ENCODE data around the gene RESP18. TPM values are rescaled to one million over a fixed set of nuclear protein-coding genes. Genes with fewer than 3 reads are reported as not detected.

RESP18 gene
- total and polyA plus RNA-seq, 9 donors, result not detected

DNA sequence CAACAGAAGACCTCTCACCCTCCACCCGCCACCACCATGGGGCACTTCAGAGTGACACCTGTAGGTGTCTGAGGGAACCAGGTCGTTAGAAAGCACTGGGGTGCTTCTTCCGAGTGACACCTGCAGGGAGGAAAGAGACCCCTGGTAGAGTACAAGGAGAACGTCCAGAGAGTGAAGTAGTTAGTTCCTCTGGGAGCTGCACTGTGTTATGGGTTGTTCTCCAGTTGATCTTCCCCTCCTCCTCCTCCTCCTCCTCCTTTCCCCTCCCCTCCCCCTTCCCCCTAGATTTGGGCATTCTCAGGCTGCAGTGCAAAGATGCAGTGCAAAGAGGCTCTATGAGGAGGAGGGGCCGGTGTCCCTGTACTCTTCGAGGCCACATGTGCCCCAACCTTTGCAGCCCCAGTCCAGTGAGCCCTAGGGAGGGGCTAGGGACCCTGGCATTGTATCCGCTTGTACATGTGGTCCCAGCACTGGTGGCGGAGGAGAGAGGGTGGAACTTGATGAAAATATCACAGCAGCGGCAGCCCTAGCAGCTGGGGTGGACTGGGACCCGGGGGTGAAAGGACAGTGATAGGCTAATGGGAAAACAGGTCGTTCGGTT is 52.5 kb downstream of the RESP18 start:
- Histone ChIP-seq H3K4me1 (ENCODE audit: insufficient read depth) (peaks cover 8% of the 10 kb centered on the region), H3K9me3 (no peaks in the 10 kb centered on the region), H3K36me3 (no peaks in the 10 kb centered on the region), H3K27ac (peak overlapping the region; percentile 98), H3K27me3 (no peaks in the 10 kb centered on the region), H3K4me3 (peak overlapping the region; percentile 53)
- 37 to 43% (median 41%) methylated on average over 12 of the region's 12 CpGs for WGBS, 3 donors
- peak in 2 of 5 donors; percentile 49 to 56 for DNase-seq
- intact Hi-C loops (cut with DNase I), result loop anchor here in 2 of 4 donors (2.0 to 10.0 kb wide), 3 partner anchors 15 to 245 kb away; partner anchors contain the start of gene DNPEP (in 1 of the 2)
- TF ChIP-seq EP300 (IDR thresholded peaks at IDR 0.05) (no peak), POLR2A (IDR thresholded peaks at IDR 0.05) (no peak)
- TF ChIP-seq, protein P1, sequence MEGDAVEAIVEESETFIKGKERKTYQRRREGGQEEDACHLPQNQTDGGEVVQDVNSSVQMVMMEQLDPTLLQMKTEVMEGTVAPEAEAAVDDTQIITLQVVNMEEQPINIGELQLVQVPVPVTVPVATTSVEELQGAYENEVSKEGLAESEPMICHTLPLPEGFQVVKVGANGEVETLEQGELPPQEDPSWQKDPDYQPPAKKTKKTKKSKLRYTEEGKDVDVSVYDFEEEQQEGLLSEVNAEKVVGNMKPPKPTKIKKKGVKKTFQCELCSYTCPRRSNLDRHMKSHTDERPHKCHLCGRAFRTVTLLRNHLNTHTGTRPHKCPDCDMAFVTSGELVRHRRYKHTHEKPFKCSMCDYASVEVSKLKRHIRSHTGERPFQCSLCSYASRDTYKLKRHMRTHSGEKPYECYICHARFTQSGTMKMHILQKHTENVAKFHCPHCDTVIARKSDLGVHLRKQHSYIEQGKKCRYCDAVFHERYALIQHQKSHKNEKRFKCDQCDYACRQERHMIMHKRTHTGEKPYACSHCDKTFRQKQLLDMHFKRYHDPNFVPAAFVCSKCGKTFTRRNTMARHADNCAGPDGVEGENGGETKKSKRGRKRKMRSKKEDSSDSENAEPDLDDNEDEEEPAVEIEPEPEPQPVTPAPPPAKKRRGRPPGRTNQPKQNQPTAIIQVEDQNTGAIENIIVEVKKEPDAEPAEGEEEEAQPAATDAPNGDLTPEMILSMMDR (IDR thresholded peaks at IDR 0.05), result no peak

DNA sequence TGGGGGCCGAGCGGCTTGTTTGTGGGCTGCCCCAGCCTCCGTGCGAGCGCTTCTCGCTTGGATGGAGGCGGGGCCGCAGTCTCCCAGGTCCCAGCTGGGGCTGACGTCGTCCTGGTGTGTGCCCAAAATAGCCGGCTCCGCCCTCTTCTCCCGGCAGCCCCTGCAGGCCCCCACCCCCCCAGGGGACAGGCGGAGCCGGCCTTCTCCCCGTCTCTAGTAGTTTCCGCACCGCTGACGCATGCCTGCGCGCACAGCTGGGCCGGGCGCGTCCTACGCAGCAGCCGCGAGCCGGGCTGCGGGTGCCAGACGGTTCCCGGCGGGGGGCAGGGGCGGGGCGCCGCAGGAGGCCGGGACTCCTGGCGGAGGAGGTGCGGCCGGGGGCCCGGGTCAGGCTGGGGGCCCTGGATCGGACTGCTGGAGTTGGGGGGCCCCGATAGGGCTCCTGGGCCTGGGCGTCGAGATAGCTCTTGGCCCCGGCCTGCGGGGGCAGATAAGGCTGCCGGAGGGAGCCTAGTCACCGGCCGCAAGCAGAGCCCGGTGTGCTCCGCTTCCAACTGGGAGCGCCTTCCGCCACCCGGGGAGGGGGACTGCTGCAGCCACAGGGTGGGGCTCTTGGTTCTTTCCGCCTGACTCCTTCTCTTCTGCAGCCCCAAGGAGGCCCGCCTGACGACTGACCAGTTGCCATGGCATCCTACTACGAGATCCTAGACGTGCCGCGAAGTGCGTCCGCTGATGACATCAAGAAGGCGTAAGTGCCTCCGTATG is 53.2 kb downstream of the RESP18 start, which contains the start of gene DNAJB2:
Gene DNAJB2, plus strand, starts transcription at position 216 of the 765 bp plus-strand sequence. Its CDS starts 468 bp downstream, at position 684.
- H3K4me1 ChIP-seq (ENCODE audit: insufficient read depth), result peaks cover 8% of the 10 kb centered on the region
- 0 to 1% (median 0%) methylated on average over 28 to 65 of the region's 65 CpGs for WGBS, 3 donors

DNA sequence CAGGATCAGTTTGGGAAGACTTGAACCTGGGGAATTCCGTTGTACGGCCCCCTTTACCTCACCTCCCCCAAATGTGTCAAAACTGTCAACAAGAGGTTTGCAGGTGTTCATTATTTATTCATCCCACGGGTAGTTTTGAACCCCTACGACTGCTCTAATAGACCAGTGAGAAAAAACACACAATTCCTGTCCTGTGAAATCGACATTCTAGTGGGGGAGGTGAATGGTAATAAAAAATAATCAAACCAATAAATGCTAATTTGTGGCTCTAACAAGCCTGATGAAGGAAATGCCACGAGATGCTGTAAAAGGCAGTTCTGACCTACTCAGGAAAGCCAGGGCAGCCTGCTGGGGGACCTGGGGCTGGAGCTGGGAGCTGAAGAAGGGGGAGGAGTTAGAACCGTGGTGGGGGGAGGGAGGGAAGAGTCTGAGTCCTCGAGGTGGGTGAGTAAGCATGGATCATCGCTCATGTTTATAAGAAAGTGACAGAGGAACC is 53.8 kb downstream of the RESP18 start:
- no peak for TF ChIP-seq POLR2A (IDR thresholded peaks at IDR 0.05)
- no peak for TF ChIP-seq EP300 (IDR thresholded peaks at IDR 0.05)
- TF ChIP-seq, protein P1 (IDR thresholded peaks at IDR 0.05), result no peak
- Histone ChIP-seq H3K36me3 (no peaks in the 10 kb centered on the region), H3K4me1 (ENCODE audit: insufficient read depth) (peaks cover 8% of the 10 kb centered on the region), H3K27me3 (no peaks in the 10 kb centered on the region), H3K9me3 (no peaks in the 10 kb centered on the region), H3K27ac (peak overlapping the region; percentile 98), H3K4me3 (peak overlapping the region; percentile 30)
- WGBS, 3 donors, result 10 to 13% (median 12%) methylated on average over 9 of the region's 9 CpGs
- intact Hi-C loops (cut with DNase I), result loop anchor here in 2 of 4 donors (2.0 to 10.0 kb wide), 3 partner anchors 16 to 246 kb away; partner anchors contain the start of gene DNPEP (in 1 of the 2)
- DNase-seq, result no peak

More for the DNA sequence above, 53.2 kb downstream of the RESP18 start, which contains the start of gene DNAJB2:
- no peaks in the 10 kb centered on the region for H3K9me3 ChIP-seq
- peak within 1 kb of the TSS; percentile 98 for H3K27ac ChIP-seq
- H3K27me3 ChIP-seq, result no peaks in the 10 kb centered on the region
- H3K4me3 ChIP-seq, result peak within 1 kb of the TSS; percentile 53
- DNase-seq, result peak; percentile 99 to 100 (median 99)
- TF ChIP-seq EP300 (IDR thresholded peaks at IDR 0.05) (peak; percentile 82), POLR2A (IDR thresholded peaks at IDR 0.05) (peak; percentile 87)
- TF ChIP-seq, protein P1 (IDR thresholded peaks at IDR 0.05), result peak in 1 of 3 donors; percentile 13
- H3K36me3 ChIP-seq, result no peaks in the 10 kb centered on the region
- intact Hi-C loops (cut with DNase I), result loop anchor here in 2 of 4 donors (2.0 to 10.0 kb wide), 3 partner anchors 15 to 245 kb away; partner anchors contain the start of gene DNPEP (in 1 of the 2)

All from ovary (tissue), 9 donors.